Measurements from ENCODE around the gene CCDC81.

GRCh38 chr11:86422371-86422770 lies 47.7 kb downstream of the CCDC81 start:
- TF ChIP-seq CTCF (IDR thresholded peaks at IDR 0.05) (no peak), POLR2A (IDR thresholded peaks at IDR 0.05) (no peak)

All from suprapubic skin (tissue), 3 donors.